GM21723 (cell line): ENCODE measurements around the gene WWP2.
"Not testable (repeated sequence)": the region's sequence is repeated elsewhere in the genome, so short reads cannot be mapped to it uniquely, and the experiment has no call there.

ENCODE experiments used
- ATAC-seq: cut with Tn5 transposase; IDR thresholded peaks from one replicate; pipeline ENCODE4 v1.9.1; 2021; ENCODE audit warnings: mild to moderate bottlenecking, moderate library complexity; ENCODE audit not compliant: unreplicated experiment

The WWP2 gene

DNA sequence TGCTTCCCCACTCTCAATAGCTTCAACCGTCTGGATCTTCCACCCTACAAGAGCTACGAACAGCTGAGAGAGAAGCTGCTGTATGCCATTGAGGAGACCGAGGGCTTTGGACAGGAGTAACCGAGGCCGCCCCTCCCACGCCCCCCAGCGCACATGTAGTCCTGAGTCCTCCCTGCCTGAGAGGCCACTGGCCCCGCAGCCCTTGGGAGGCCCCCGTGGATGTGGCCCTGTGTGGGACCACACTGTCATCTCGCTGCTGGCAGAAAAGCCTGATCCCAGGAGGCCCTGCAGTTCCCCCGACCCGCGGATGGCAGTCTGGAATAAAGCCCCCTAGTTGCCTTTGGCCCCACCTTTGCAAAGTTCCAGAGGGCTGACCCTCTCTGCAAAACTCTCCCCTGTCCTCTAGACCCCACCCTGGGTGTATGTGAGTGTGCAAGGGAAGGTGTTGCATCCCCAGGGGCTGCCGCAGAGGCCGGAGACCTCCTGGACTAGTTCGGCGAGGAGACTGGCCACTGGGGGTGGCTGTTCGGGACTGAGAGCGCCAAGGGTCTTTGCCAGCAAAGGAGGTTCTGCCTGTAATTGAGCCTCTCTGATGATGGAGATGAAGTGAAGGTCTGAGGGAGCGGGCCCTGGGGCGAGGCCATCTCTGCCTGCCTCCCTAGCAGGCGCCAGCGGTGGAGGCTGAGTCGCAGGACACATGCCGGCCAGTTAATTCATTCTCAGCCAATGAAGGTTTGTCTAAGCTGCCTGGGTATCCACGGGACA, 177.9 kb downstream of the WWP2 start:
- ATAC-seq = no peak

DNA sequence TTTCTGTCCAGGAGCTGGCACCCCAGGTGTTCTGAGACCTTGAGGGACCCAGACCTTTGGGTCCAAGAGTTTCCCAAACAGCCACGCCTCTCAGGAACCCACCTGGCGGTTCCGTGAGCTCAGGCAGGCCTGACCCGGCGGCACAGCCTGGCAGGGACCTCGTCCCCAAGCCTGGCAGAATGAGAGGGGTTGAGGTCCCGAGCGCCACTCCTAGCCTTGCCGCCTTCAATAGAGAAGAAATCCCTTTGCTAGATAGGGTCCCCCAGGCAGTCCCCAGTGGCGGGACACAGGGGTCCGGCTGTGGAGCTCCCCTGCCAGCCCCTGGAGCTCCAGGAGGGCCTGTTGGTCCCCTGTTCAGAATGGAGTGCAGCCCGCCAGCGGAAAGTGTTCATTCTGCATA, 178.5 kb downstream of the WWP2 start:
- no peak for ATAC-seq

DNA sequence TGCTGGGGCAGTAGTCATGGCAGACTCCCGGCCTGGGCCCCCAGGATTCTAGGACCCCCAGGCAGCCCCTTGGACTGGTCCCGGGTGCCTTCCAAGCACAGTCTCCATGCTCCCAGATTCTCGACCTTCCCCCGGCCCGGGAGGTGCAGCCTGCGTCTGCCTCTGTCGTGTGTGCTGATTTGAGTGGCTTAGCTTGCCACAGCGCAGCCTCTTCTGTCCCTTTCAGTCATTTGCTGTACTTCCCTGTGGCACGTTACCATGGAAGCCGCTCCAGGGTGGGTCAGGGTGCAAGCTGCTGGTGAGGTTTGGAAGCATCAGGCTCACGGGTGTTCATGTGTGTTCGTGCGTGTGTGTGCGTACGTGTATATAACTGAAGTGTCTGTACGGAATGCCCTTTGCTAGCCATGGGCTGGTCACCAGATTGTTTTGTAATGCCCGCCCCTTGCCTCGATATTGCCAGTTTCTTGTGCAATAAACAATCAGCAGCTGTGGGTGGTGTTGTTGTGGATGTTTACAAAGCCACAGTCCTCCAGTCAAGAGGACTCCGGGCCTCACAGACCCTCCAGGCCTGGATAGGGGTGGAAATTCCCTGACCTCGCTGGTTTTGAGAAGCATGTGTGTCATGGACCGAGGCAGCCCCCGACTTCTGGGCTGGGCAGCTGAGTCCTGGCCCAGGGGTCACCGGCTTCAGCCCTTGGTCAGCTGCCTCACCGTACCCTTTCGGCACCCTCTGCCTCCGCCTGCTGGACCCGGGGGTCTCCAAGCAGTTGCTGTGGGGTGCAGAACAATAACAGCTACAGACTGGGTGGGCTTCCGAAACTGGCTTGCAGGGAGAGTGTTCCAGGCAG, 179.3 kb downstream of the WWP2 start:
- no peak for ATAC-seq

DNA sequence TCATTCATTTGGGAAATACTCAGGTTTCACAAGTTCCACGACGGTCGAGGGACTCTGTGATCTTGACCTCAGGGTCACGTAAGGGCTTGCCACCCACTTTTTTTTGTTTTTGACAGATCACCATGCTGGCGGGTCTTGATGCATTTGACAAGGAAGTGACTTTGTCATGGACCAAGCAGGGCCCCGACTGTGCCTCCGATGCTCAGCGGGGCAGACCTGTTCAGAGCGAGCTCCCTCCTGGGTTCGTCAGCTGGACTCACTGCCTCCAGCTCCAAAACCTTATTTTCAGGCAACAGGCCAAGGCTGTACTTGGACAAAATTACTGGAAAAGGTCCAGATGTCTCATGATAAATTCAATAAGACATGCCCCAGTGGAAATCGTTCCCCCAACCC, 180.0 kb downstream of the WWP2 start:
- ATAC-seq = no peak

DNA sequence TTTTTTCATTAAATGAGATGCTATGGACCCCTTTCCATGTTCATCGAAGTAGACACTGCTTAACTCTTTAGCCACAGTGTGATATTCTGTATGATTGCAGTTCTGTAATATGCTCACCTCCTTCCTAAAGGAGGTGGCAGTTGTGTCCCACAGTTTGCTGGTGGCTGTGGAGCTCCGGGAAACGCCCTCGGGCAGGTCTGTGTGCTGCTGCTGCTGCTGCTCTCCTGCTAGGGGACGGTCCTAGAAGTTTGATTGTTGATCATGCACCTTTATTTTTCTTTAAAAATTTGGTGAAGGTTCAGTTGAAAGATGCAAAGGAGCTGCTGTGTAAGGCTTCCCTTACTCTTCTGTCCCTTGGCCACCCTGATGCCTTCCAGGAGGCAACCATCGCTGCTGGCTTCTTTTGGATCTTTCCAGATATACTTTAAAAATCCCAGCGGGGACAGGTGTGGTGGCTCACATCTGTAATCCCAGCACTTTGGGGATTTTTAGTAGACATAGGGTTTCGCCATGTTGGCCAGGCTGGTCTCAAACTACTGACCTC, 180.6 kb downstream of the WWP2 start:
- ATAC-seq = no peak

GRCh38 chr16:69943241-69944036, 181.3 kb downstream of the WWP2 start:
- ATAC-seq = not testable (repeated sequence)

DNA sequence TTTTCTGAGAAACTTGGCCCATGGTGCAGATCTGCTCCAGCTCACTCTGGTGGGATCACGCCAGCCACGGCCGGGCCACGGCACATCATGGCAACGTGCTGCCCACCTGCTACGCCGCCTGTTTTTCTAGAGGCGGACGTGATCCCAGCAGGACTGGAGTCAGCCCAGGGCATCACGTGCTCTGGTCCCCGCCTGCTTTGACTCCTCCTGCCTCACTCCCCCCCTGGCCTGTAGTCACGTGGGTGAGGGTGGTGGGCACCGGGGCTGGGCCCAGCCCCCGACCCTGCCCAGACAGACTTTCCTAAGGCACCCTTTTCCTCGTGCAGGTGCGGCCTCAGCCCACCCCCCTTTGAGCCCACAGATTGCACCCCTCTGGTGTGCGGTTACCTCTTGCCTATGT, 188.3 kb downstream of the WWP2 start:
- not testable (repeated sequence) for ATAC-seq

- not testable (repeated sequence) for ATAC-seq
Measured at GRCh38 chr16:69951017-69951671, 189.0 kb downstream of the WWP2 start, which contains the start of gene CLEC18A. TSS of gene CLEC18A (plus strand) at chr16:69951334. CDS start at chr16:69951367, 33 bp downstream.

GRCh38 chr16:69951672-69952031, 189.5 kb downstream of the WWP2 start:
- ATAC-seq = not testable (repeated sequence)

DNA sequence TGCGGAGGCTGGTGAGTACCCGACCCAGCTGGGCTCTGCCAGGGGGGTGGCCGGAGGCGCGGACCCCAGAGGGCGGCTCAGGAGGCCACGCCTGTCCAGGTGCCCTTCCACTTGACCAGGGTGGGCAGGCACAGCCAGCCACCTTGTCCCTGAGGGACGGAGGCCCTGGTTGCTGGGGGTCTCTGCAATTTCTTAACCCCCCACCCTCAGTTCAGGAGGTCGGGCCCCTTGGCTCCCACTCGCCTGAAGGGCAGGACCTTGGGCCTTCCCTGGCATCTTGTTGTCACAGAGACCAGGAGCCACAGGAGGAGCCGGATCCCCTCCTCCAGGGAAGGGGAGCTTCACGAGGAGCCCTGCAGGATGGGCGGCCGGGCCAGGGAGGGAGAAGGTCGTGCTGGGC, 190.0 kb downstream of the WWP2 start:
- ATAC-seq = not testable (repeated sequence)

- ATAC-seq = not testable (repeated sequence)
Measured at GRCh38 chr16:69952572-69953355, 190.6 kb downstream of the WWP2 start.

DNA sequence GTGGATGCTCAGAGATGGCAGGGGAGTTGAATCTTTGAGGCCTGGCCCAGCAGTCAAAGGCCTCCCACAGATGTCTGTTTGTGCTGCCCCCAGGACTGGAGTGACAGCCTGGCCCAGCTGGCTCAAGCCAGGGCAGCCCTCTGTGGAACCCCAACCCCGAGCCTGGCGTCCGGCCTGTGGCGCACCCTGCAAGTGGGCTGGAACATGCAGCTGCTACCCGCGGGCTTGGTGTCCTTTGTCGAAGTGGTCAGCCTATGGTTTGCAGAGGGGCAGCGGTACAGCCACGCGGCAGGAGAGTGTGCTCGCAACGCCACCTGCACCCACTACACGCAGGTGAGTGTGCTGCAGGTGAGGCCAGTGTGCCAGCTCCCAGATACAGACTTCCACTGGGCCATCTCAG, 192.1 kb downstream of the WWP2 start:
- ATAC-seq = not testable (repeated sequence)

- ATAC-seq = not testable (repeated sequence)
Measured at GRCh38 chr16:69963312-69963711, 201.2 kb downstream of the WWP2 start.

DNA sequence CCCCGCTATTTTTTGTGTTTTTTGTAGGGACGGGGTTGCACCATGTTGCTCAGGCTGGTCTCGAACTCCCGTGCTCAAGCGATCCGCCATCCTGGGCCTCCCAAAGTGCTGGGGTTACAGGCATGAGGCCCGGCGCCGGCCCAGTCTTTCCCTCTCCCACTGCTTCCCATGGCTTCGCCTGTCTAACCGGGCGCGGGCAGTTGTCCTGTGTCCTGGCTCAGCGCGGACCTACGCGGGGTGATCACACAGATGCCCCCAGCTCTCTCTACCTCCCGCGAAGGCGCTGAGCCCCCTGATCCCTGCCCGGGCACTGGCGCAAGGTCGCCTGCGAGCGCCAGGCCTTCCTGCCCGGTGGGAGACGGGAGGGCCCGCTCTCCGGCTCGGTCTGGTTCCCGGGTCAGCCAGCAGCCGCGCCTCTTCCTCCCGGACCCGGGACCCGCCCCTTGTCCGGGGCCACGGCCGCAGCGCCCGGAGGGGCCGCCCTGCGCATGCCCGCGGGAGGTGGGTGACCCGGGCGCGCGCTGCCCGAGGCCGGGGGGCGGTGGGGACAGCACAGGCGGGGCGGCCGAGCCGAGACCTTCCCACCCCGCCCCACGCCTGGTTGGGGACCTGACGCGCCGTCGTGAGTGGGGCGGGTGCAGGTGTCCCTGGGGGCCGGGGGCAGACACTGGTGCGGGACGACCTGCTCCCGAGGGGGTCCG, 203.0 kb downstream of the WWP2 start:
- ATAC-seq = not testable (repeated sequence)

GRCh38 chr16:69965661-69966054, 203.5 kb downstream of the WWP2 start:
- not testable (repeated sequence) for ATAC-seq

- ATAC-seq = not testable (repeated sequence)
Measured at GRCh38 chr16:69967688-69968087, 205.6 kb downstream of the WWP2 start.

DNA sequence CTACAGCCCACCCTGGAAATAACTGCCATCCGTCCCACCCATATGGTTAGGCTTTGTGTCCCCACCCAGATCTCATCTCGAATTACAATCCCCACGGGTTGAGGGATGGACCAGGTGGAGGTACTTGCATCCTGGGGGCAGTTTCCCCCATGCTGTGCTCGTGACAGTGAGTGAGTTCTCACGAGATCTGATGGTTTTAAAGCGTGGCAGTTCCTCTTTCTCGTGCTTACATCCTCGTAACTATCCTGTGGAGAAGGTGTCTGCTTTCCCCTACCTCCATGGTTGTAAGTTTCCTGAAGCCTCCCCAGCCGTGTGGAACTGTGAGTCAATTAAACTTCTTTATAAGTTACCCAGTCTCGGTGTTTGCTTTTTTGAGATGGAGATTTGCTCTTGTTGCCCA, 206.0 kb downstream of the WWP2 start:
- ATAC-seq = not testable (repeated sequence)

GRCh38 chr16:69969657-69970056, 207.5 kb downstream of the WWP2 start:
- ATAC-seq = not testable (repeated sequence)

- ATAC-seq = not testable (repeated sequence)
Measured at GRCh38 chr16:69972120-69972519, 210.0 kb downstream of the WWP2 start.
